ENCODE measurements around the gene RIMS3.
"Not testable (repeated sequence)": the region's sequence is repeated elsewhere in the genome, so short reads cannot be mapped to it uniquely, and the experiment has no call there.

The RIMS3 gene

GRCh38 chr1:40665335-40666171 lies at the start of gene RIMS3:
RIMS3 (minus strand) TSS chr1:40665682; CDS start chr1:40641925, 23,757 bp downstream.
- peak; percentile 62 to 65 for DNase-seq (ENCODE audit: low read depth in 2 of 2)

DNA sequence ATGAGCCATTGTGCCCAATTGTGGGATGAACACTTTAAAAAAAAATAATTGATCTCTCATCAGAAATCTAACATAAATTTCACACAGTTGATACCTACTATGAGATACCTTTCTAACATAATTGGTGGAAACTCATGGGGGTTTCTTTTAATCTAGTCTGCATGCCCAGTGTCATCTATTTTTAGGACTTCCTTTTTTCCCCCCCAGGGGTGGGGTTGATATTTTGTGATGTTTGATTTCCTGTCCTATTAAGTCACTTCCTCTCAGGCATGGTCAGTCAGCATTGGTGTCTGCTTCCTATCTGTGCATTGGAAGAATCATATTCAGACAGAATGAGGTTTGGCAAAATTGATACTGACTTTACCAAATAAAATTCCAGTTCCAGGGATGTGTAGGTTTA lies 47.5 kb upstream of the RIMS3 start:
- no peak for DNase-seq (ENCODE audit: low read depth in 2 of 2)

GRCh38 chr1:40712405-40712944 lies 47.0 kb upstream of the RIMS3 start:
- DNase-seq (ENCODE audit: low read depth in 2 of 2), result no peak

- no peak for DNase-seq (ENCODE audit: low read depth in 2 of 2)
These were observed 46.3 kb upstream of the RIMS3 start for GRCh38 chr1:40711465-40712404.

GRCh38 chr1:40710581-40711315 lies 45.3 kb upstream of the RIMS3 start:
- DNase-seq (ENCODE audit: low read depth in 2 of 2), result no peak

DNA sequence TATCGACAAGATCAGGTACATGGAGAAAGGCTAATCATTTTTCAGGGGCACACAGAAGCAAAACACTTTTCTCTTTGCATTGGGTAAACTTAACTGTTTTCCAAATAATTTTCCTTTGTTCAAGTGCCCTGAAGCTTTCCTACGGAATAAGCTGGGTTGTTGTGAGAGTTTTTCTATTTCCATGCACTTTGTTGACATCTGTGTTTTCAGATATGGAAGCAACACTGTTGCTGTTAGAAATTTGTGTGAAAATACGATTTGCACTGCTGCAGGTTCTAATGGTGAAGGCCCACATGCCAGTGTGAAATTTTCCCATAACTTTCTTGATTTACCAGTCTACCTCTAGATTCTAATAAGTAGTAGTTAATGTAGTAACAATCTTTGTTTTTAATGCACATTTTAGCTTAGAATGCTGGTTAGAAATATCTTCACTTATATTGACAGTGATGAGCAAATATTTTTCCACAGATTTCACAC lies 44.4 kb upstream of the RIMS3 start:
- DNase-seq (ENCODE audit: low read depth in 2 of 2), result no peak

GRCh38 chr1:40709100-40709801 lies 43.8 kb upstream of the RIMS3 start:
- peak; percentile 24 to 59 for DNase-seq (ENCODE audit: low read depth in 2 of 2)

GRCh38 chr1:40708750-40709099 lies 43.2 kb upstream of the RIMS3 start:
- DNase-seq (ENCODE audit: low read depth in 2 of 2), result no peak

DNA sequence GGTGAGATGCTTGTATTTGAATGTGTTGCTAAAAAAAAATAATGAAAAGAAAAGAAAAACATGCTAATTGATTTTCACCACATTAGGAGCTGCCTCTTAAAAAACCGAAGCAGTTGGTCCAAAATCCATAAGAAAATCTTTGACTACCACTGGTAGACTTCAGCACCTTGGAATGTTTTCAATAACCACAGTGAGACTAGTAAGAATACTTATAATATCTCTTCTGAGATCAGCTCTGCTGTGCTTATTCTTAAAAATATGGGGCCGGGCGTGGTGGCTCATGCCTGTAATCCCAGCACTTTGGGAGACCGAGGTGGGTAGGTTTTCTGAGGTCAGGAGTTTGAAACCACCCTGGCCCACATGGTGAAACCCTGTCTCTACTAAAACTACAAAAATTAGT lies 41.1 kb upstream of the RIMS3 start:
- no peak for DNase-seq (ENCODE audit: low read depth in 2 of 2)

- DNase-seq (ENCODE audit: low read depth in 2 of 2), result no peak
These were observed 39.6 kb upstream of the RIMS3 start for GRCh38 chr1:40704817-40705733.

DNA sequence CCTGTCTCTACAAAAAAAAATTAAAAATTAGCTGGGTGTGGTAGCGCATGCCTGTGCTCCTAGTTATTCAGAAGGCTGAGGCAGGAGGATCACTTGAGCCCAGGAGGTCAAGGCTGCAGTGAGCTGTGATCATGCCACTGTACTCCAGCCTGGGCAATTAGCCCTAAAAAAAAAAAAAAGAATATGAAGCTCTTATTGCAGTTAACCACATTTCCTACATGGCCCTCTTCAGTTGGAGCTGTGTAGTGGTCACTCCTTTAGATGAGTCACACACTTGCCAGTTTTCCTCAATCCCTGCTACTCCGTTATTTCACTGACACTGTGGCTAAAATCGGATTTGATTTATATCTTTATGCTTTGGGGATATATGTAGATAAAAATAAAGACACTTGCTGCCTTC lies 37.8 kb upstream of the RIMS3 start:
- no peak for DNase-seq (ENCODE audit: low read depth in 2 of 2)

- not testable (repeated sequence) for DNase-seq (ENCODE audit: low read depth in 2 of 2)
These were observed 37.3 kb upstream of the RIMS3 start for GRCh38 chr1:40702810-40703209.

DNA sequence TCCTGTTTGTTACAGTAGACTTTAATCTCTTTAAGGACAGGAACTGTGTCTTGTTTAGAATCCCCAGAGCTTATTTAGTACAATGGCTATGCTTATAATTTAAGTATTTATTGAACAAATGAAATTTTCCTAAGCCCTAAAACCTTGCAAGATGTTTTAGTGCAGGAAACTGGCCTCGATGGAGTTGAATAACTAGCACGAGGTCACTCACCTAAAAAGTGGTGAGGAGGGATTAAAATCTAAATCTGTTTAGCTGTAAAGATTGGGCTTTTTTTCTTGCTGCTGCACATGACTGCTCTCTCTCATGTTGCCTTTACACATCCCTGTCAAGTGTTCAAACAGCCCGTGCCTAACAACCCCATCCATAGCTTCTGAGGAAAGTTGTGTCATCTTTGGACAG lies 36.2 kb upstream of the RIMS3 start:
- no peak for DNase-seq (ENCODE audit: low read depth in 2 of 2)

- DNase-seq (ENCODE audit: low read depth in 2 of 2), result no peak
These were observed 34.3 kb upstream of the RIMS3 start for GRCh38 chr1:40699787-40700186.

- DNase-seq (ENCODE audit: low read depth in 2 of 2), result no peak
These were observed 32.0 kb upstream of the RIMS3 start for GRCh38 chr1:40697436-40697835.

DNA sequence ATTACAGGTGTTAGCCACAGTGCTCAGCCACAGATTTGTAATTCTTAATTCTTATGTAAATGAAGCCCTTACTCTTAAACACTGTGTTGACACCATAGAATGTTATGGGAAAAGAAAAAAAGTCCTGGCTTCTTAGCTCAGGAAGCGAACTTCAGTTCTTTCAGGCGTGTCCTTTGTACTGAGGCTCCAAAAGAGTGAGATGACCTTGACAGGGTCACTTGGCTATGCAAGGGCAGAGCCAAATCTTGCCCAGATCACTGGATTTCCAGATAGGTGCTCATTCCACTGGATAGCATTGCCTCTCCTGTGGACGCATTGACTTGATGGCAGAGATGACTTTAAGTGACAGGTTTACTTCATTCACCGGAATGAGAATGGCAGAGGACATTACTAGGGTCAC lies 30.8 kb upstream of the RIMS3 start:
- no peak for DNase-seq (ENCODE audit: low read depth in 2 of 2)

DNA sequence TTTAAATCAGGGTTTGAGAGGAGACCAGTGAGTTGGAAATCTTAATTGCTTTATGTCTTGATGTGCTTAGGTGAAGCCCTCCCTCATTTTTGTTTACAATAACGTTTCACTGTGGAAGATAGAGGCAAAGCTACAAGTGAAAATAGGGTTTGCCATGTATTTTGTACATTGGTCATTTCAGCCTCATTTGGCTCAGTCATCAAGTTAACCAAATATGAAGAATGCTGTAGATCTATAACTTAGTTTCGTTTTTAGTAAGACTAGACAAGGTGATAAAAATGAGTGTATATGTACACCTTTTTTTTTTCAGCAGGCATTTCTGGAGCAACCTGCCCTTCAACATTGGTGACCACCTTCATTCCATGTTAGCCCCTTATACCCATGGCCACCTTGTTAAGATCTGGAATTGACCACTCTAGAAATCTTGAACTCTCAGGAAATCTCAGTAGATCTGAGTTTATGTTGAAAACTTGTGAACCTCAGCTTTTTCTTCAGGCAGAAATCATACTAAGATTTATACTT lies 28.9 kb upstream of the RIMS3 start:
- no peak for DNase-seq (ENCODE audit: low read depth in 2 of 2)

GRCh38 chr1:40693425-40693824 lies 27.9 kb upstream of the RIMS3 start:
- DNase-seq (ENCODE audit: low read depth in 2 of 2), result no peak

GRCh38 chr1:40692429-40692895 lies 27.0 kb upstream of the RIMS3 start:
- no peak for DNase-seq (ENCODE audit: low read depth in 2 of 2)
